Mononuclear cell (primary cell): ENCODE data around the gene DRAM2. TPM values are rescaled to one million over a fixed set of nuclear protein-coding genes. Genes with fewer than 3 reads are reported as not detected.
"Not testable (repeated sequence)": the region's sequence is repeated elsewhere in the genome, so short reads cannot be mapped to it uniquely, and the experiment has no call there.

Experiments used
- H3K27me3 ChIP-seq: 2 replicates; pipeline ENCODE4 v1.6.0; 2011; ENCODE audit warnings: low read length, control low read depth; ENCODE audit not compliant: insufficient read depth
- H3K4me1 ChIP-seq: 2 replicates; pipeline ENCODE4 v1.5.1; 2011; ENCODE audit warnings: mild to moderate bottlenecking, low read length, control low read depth; ENCODE audit not compliant: insufficient read depth
- H3K4me3 ChIP-seq: 2 replicates; pipeline ENCODE4 v1.5.1; 2011; ENCODE audit warnings: mild to moderate bottlenecking, low read length, moderate library complexity
- H3K9me3 ChIP-seq: 2 replicates; pipeline ENCODE4 v1.5.1; 2011; ENCODE audit warnings: low read depth, mild to moderate bottlenecking, control low read depth, low read length
- total RNA-seq: library from RNA; depleted of rRNA; stranded (reverse); fragments of >200 nt; gene quantifications from one replicate; pipeline ENCODE4 v1.2.3, GENCODE V29; 2012

Gene DRAM2
- total RNA-seq, 1 donor, result 89.8 TPM

- not testable (repeated sequence) for H3K4me3 ChIP-seq, H3K27me3 ChIP-seq, H3K4me1 ChIP-seq, H3K9me3 ChIP-seq
These were observed 62.6 kb downstream of the DRAM2 start for GRCh38 chr1:111077312-111077711.

Other genes with a start within 250 kb of the DRAM2 start
- gene LRIF1, start 176.2 kb downstream of the DRAM2 start, total RNA-seq, result 3.3 TPM
- gene CEPT1, start 130 bp upstream of the DRAM2 start, total RNA-seq, result 48.9 TPM
- 49.5 TPM for gene DENND2D, start 60.6 kb upstream of the DRAM2 start, total RNA-seq
- 12.9 TPM for gene CHI3L2, start 87.6 kb upstream of the DRAM2 start, total RNA-seq
- under 0.01 TPM for gene CHIA, start 150.8 kb upstream of the DRAM2 start, total RNA-seq